ENCODE data around the gene FILIP1L.
A peak's percentile ranks its signal among the peaks of the same experiment; 100 is the strongest.
"Not testable (repeated sequence)": the region's sequence is repeated elsewhere in the genome, so short reads cannot be mapped to it uniquely, and the experiment has no call there.

The FILIP1L gene

GRCh38 chr3:100075851-100076730 is 38.2 kb downstream of the FILIP1L start:
- DNase-seq (ENCODE audit: low read depth in 2 of 2, low spot score in 1 of 2): no peak

- no peak for DNase-seq (ENCODE audit: low read depth in 2 of 2, low spot score in 1 of 2)
These were observed 39.1 kb downstream of the FILIP1L start for GRCh38 chr3:100075196-100075595.

GRCh38 chr3:100073714-100074307 is 40.5 kb downstream of the FILIP1L start:
- DNase-seq (ENCODE audit: low read depth in 2 of 2, low spot score in 1 of 2): no peak

- no peak for DNase-seq (ENCODE audit: low read depth in 2 of 2, low spot score in 1 of 2)
These were observed 41.1 kb downstream of the FILIP1L start for GRCh38 chr3:100073049-100073713.

DNA sequence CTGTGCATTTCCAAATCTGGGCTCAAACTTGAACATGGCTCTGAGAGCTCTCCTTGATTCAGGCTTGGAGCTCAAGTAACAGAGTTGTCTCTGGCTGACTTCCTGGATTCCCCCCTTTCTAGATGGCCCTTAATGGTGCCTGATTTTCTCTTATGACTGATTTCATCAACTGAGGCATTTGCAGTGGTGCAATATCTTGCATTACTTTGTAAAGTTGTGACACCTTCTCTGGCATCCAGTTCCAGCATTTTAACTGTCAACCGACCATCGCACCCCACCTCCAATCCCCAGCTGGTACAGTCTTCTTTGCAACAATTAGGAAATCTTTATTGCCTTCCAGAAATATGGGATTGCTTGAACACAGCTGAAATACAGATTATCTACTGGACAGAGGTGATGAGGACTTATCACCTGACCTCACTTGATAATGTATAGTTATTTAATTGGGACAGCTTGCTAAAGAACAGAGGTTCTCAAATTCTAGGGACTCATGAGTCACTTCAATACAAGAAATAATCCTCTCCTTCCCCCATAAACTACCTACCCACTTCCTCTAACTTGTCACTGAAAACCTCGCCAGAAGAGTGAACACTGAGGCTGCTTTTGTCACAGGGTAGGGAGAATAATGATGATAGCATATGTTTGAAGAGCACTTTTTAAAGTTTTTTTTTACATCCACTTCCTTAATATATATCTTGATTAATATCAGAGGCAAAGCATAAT is 41.8 kb downstream of the FILIP1L start:
- no peak for DNase-seq (ENCODE audit: low read depth in 2 of 2, low spot score in 1 of 2)

DNA sequence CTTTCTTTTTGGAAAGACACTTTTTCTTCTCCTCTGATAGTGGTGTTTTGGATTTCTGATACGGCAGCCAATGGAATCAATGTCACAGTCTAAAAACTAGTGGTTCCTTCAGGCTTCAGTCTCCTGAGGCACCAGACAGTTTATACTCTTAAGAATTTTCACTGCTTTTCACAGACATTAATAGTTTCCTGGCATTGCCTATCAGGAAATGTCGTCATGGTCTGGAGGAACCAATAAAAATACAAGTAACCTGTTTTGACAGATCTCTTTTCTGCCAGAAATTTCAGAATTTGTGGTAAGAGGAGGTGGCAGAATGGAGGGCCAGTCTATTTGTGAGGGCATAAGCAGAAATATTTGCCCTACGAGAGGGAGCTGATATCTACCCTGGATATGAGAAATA is 44.8 kb downstream of the FILIP1L start:
- no peak for DNase-seq (ENCODE audit: low read depth in 2 of 2, low spot score in 1 of 2)

GRCh38 chr3:100068826-100069225 is 45.5 kb downstream of the FILIP1L start:
- peak; percentile 34 to 52 for DNase-seq (ENCODE audit: low read depth in 2 of 2, low spot score in 1 of 2)

DNA sequence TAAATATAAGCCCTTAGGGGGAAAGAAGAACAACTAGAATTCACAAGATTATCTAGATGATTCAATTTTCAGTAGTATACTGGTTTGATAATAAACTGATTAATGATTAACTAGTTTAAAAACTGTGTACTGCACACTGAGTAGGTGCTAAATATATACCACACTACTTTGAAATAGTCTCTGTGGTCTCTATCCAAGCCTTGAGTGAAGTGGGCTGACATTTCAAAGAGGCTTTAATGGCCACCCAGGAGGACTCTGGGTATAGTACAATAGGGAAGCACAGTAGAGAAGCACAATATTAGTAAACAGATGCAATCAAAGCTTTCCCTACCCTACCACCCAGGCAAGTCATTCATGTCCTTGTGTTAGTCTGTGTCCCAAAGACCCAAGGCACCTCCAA is 46.7 kb downstream of the FILIP1L start:
- DNase-seq (ENCODE audit: low read depth in 2 of 2, low spot score in 1 of 2): no peak

DNA sequence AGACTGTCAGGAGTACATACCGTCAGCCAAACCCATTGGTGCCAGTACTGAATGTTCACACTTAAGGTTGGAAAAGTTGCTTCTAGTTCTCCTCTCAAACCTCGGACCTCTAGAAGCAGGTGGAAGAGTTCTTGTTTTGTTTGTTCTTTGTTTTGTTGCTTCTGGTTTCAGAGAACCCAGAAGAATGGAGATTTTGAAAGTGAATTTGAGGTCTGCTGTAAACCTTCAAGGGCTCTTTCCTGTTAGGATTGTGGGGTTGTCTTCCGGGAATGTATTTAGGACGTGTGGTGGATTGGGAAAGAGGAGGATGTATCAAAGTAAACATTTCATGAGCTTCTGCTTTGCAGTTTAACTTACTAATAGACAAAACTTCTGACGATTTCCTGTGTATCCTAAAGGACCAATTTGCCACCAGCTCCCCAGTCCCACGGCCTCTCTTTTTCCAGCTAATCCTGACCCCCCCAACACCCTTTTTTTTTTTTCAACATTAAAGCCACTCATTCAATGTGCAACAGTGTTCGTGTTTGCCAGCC is 50.3 kb downstream of the FILIP1L start:
- DNase-seq (ENCODE audit: low read depth in 2 of 2, low spot score in 1 of 2): no peak

DNA sequence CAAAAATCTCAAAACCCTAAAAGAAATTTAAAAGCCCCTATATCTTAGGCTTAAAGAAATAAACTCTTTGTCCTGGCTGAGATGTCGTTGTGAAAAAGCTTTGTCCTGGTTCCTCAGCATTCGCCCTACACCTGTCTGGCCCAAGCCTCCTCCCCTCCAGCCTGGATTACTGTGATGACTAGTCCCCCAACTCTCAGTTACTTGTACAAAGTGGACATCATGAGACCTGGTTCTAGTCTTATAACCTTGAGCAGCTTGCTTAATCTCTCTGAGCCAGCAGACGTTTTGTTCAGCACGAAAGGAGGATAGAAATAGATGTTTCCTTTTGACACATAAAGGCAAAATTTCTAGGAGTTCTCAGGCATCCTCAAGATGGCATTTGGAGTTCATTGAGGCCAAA is 51.6 kb downstream of the FILIP1L start:
- DNase-seq (ENCODE audit: low read depth in 2 of 2, low spot score in 1 of 2): no peak

GRCh38 chr3:100060685-100061484 is 53.4 kb downstream of the FILIP1L start:
- DNase-seq (ENCODE audit: low read depth in 2 of 2, low spot score in 1 of 2): no peak

DNA sequence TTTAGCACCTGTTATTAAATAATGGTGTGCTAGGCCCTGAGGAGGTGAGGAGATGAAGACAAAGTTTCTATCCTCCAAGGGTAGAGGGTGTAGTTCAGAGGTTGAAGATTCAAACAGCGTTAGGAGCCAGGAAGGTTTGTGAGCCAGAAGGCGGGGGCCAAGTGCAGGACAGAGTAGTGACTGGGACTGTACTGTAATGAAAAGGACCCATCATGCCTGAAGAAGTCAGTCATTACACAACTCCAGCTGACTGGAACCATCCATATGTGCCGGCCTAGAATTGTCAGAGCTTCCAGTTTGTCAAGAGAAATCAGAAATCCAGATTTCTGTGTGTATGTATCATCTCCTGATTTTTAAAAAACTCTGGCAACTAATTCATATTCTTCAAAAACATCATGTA is 54.8 kb downstream of the FILIP1L start:
- no peak for DNase-seq (ENCODE audit: low read depth in 2 of 2, low spot score in 1 of 2)

- DNase-seq (ENCODE audit: low read depth in 2 of 2, low spot score in 1 of 2): no peak
These were observed 56.4 kb downstream of the FILIP1L start for GRCh38 chr3:100057716-100058575.

DNA sequence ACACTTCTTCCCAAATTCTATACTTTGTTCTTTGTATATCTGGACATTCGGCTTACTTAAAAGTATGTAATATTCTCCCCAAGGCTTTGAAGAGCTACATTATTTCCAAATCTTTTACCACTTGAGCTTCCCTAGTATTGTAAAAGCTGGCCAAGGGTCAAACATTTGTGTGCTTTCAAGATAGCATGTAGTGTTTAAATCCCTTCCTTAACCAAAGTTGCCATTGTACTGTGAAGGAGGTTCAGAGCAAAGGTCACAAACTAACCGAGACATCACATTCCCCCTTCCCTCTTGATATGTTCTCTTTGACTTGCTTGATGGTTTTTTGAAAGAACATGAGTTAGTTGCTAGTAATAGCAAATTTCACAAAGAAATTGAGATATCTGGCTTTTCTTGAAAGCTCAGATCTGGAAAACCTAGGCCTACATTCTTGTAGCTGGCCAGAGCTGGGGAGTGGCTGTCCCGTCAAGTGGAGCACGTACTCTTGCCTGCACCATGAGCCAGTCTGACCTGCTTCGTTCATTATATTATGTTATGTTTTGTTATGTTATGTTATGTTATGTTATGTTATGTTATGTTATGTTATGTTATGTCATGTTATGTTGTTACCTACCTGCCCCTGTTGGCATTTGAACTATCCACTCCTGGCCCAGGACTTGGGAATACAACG is 60.2 kb downstream of the FILIP1L start:
- no peak for DNase-seq (ENCODE audit: low read depth in 2 of 2, low spot score in 1 of 2)

DNA sequence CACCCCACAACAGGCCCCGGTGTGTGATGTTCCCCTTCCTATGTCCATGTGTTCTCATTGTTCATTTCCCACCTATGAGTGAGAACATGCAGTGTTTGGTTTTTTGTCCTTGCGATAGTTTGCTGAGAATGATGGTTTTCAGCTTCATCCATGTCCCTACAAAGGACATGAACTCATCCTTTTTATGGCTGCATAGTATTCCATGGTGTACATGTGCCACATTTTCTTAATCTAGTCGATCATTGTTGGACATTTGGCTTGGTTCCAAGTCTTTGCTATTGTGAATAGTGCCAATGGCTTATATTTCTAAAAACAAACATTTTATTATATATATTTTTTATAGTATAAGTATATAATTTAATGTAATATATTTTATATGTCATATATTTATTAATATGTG is 62.8 kb downstream of the FILIP1L start:
- not testable (repeated sequence) for DNase-seq (ENCODE audit: low read depth in 2 of 2, low spot score in 1 of 2)

- DNase-seq (ENCODE audit: low read depth in 2 of 2, low spot score in 1 of 2): no peak
These were observed 66.1 kb downstream of the FILIP1L start for GRCh38 chr3:100048248-100048647.

DNA sequence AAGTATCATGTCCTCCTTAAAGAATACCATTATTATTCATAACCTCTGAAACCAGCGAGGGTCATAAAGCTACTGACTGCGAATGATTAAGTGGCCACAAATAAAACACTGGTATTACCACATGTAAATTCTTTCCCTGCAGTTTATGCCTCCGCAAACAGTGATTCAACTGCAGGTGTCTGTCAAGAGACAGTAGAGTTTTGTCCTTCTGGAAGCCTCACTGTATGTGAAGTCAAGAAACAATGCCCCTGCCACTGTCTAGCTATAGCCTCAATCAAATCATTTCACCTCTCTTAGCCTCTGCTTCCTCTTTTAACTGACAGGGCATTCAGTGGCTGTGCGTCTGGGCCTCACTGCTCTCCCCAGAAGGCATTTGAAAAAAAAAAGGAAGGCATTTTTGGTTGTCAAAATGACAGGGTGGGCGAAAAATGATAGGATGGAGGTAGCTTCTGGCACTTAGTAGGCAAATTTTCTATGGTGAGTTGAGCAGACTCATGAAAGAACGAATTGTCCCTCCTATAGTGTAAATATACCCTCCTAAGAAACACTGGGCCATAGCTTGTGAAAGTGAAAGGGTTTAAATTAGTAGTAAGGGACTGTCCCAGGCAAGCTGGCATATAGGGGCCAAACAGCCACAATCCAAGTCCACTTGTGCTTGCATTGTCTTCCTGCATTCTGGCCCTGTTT is 66.7 kb downstream of the FILIP1L start:
- DNase-seq (ENCODE audit: low read depth in 2 of 2, low spot score in 1 of 2): no peak

DNA sequence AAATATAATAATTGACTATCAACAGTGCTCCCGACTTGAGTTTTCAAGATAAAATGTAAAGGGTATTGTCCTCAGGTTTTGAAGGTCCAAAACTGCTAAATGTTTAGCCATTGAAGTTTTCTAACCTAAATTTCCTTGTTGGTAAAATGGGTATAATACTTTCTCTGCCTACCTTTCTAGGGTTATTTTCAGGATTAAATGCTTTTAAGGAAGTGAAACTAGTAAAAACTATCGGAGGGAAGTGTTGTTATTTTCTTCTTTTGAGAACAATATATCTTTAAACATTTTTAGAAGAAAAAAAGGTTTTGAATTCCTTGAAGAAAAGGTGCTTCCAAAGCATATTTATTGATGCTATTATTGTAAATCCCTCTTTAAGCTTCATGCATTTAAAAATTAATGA is 67.3 kb downstream of the FILIP1L start:
- no peak for DNase-seq (ENCODE audit: low read depth in 2 of 2, low spot score in 1 of 2)

All from stimulated activated CD8-positive, alpha-beta memory T cell treated with anti-CD3 and anti-CD28 coated beads, Interleukin-4, amount 100 ng/mL, for 4 hours (primary cell).